Fibroblast of mammary gland (primary cell): ENCODE results near the gene CHRM4.

Source experiments
- DNase-seq: peaks from one replicate; pipeline ENCODE4 v3.0.0-alpha.2; 2010; ENCODE audit warnings: low read depth
- H3K4me3 ChIP-seq: 2 replicates; pipeline ENCODE4 v1.5.1; 2011; ENCODE audit warnings: low read depth, mild to moderate bottlenecking, low read length, moderate library complexity; ENCODE audit not compliant: control insufficient read depth
- CTCF ChIP-seq: conservative IDR thresholded peaks from 2 replicates; pipeline ENCODE4 v1.5.1; 2011; ENCODE audit warnings: low read depth, low read length, inconsistent platforms; ENCODE audit not compliant: control insufficient read depth, insufficient read depth

The CHRM4 gene

GRCh38 chr11:46387919-46388618 lies 3.5 kb downstream of the CHRM4 start:
- DNase-seq: no peak
- no peak overlapping the region for H3K4me3 ChIP-seq
- no peak for TF ChIP-seq CTCF

GRCh38 chr11:46387456-46387855 lies 4.1 kb downstream of the CHRM4 start:
- H3K4me3 ChIP-seq: no peak overlapping the region
- no peak for DNase-seq
- TF ChIP-seq CTCF: no peak

GRCh38 chr11:46386674-46387073 lies 4.9 kb downstream of the CHRM4 start:
- no peak overlapping the region for H3K4me3 ChIP-seq
- peak; percentile 52 for DNase-seq
- no peak for TF ChIP-seq CTCF

- DNase-seq: no peak
- H3K4me3 ChIP-seq: no peak overlapping the region
- no peak for TF ChIP-seq CTCF
Observed at GRCh38 chr11:46386005-46386578, 5.5 kb downstream of the CHRM4 start.

- H3K4me3 ChIP-seq: no peak overlapping the region
- no peak for TF ChIP-seq CTCF
- DNase-seq: no peak
Observed at GRCh38 chr11:46385169-46386004, 6.2 kb downstream of the CHRM4 start.

GRCh38 chr11:46383974-46384701 lies 7.4 kb downstream of the CHRM4 start:
- no peak for TF ChIP-seq CTCF
- no peak overlapping the region for H3K4me3 ChIP-seq
- no peak for DNase-seq
